ENCODE measurements around the gene ADGRD2.

The ADGRD2 gene

DNA sequence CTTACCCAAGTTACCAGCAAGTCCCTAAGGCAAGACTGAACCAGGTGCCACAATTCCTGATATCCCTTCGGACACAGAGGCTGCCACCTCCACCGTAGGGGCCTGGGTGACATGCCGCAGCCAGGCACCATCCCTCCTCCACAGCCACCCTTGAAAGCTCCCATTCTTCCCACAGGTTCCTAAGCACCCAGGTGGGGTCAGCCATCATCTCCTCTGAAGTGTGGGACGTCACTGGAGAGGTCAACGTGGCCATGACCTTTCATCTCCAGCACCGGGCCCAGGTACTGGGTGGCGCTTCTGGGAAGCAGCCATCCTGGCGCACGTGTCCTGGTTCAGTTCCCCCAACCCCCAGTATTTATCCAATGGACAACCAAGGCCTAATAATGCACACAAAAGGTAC is 8.2 kb downstream of the ADGRD2 start:
- no peak for DNase-seq

GRCh38 chr9:124462739-124463138 is 12.5 kb downstream of the ADGRD2 start:
- DNase-seq = no peak

DNA sequence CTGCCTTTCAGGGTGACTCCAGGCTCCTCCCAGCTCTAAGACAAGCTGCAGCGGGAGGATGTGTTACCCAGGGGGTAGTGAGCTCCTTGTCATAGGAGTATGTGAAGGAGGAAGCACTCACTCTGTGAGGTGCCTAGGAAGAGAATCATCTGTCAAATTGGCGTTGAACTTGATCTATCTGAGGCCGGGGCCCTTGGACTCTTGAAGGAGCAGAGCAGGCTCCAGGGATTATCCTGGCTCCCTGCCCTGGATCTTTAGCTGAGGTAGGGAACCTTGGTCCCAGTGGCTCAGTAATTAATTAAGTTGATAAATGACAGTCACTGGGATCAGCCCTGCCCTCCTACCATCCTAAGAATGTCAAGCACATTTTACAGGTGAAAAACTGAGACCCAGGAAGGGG is 15.5 kb downstream of the ADGRD2 start:
- DNase-seq = no peak

DNA sequence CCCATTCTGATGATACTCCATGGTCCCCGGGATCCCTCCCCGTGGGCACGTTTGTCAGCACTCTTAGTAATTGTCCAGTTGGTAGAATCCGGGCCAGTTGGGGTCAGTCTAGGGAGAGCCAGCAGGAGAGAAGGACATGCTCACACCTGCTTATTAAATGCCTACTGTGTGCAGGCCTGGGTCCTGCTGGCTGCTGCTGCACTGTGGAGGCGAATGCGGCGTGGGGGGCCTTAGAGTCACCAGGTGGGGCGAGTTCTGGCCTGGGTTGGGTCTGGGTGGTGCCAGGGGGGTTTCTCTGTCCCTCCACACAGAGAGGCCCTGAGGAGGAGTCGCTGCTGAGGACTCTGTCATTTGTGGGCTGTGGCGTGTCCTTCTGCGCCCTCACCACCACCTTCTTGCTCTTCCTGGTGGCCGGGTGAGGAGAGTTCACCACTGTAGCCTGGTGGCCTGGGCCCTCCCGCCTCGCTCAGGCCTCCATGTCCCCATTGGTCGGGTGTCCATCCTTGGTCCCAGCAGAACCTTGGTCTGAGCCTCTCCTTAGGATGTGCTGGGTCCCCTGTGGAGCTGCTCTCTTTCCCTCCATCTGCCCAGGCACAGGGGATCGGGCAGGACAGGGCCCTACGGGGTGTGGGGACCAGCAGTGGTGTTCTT is 17.3 kb downstream of the ADGRD2 start:
- no peak for DNase-seq

- no peak for DNase-seq
Measured at GRCh38 chr9:124468061-124468740, 17.9 kb downstream of the ADGRD2 start.

DNA sequence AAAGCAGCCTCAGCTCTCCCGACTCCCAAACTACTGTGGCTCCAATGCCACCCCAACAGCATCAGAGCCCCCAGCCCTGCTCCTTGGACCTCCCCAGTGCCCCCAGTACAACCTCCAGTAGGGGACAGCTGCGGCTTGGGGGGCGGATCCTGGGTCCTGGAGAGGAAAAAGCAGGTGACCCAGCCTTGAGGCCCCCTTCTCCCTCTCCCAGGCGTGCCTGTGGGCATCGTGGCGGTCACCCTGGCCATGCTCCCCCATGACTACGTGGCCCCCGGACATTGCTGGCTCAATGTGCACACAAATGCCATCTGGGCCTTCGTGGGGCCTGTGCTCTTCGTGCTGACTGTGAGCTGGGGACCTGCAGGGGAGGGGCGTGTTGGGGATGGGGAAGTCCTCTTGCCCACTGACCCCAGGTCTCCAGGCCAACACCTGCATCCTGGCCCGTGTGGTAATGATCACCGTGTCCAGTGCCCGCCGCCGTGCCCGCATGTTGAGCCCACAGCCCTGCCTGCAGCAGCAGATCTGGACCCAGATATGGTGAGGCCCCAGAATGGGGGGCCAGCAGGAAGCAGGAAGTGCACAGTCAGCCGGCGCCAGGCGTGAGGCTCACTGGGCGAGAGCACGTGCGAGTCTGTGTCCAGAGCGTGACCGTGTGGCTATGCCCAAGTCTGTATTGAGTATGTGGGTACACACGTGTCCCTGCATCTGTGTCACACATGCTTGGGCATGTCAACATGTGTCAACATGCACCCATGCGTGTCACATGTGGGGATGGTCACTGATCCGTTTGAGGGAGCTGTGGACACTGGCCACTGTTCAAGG is 19.0 kb downstream of the ADGRD2 start:
- no peak for DNase-seq

DNA sequence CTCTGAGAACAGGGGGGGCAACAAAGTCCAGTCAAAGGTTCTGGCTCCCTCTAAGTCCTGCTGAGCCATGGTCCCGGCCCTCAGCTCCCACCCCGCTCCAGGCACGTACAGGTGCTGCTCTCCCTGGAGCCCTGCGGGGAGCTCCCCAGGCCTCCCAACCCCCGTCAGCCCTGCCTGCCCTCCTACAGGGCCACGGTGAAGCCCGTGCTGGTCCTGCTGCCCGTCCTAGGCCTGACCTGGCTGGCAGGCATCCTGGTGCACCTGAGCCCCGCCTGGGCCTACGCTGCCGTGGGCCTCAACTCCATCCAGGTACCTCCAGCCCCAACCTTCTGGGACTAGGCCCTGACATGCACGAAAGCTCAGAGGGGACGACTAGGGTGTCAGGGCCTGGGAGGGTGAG is 20.1 kb downstream of the ADGRD2 start:
- DNase-seq = no peak

DNA sequence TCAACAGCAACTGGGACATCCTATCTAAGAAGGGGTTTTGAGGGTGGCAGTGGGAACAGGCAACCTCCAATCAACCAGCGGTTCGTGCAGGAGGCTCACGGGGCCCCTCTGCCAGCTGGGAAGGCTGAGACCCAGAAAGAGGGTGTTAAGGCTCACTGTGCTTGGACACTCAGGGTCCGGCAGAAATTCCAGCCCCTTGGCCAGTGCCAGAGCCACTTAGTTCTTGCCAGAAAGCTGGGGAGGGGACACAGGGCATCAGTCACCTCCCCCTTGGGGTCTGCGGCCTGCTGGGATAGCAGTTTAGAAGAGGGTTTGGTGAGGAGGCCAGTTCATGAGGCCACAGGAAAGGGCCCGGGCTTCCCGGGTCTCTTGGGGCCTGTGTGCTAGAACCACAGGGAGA is 20.5 kb downstream of the ADGRD2 start:
- DNase-seq = no peak

DNA sequence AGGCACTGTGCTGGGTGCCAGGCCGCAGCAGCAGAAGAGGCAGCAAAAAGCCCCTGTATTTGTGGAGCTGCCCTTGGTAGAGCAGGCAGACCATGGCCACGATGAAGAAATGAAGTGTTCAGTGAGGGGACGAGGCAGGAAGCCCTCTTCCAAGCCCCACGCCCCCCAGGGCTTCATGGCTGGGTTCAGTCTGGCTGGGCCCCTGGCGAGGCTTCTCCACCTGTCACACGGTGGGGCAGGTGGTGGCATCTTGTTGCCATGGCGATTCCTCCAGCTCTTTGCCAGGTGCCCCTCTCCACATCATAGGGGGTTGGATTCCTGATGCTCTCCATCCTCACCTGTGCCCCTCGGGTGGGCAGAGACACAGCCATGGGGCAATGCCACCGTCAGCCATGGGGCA is 21.5 kb downstream of the ADGRD2 start:
- no peak for DNase-seq

GRCh38 chr9:124472770-124473169 is 22.5 kb downstream of the ADGRD2 start:
- DNase-seq = no peak

DNA sequence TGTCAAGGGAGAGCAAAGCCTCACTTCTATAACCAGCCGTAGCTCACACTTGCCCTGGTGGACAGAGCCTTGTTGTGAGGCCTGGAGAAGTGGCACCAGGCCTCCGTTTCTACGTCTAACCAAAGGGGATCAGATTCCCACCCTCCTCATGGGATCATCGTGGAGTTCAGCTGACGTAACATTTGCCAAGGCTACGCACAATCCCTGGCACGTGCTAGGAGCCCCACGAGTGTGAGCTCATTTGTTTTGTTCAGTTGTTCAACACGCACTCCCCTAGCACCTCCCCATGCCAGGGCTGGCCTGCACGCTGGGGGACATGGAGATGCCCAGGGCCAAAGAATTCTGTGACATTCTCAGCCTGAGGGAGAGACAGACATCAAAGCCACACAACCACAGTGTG is 23.1 kb downstream of the ADGRD2 start:
- DNase-seq = no peak

- DNase-seq = no peak
Measured at GRCh38 chr9:124474151-124474550, 23.9 kb downstream of the ADGRD2 start.

- no peak for DNase-seq
Measured at GRCh38 chr9:124475158-124475867, 25.1 kb downstream of the ADGRD2 start.

GRCh38 chr9:124475868-124476690 is 25.8 kb downstream of the ADGRD2 start:
- no peak for DNase-seq

- no peak for DNase-seq
Measured at GRCh38 chr9:124477211-124477647, 27.0 kb downstream of the ADGRD2 start.

DNA sequence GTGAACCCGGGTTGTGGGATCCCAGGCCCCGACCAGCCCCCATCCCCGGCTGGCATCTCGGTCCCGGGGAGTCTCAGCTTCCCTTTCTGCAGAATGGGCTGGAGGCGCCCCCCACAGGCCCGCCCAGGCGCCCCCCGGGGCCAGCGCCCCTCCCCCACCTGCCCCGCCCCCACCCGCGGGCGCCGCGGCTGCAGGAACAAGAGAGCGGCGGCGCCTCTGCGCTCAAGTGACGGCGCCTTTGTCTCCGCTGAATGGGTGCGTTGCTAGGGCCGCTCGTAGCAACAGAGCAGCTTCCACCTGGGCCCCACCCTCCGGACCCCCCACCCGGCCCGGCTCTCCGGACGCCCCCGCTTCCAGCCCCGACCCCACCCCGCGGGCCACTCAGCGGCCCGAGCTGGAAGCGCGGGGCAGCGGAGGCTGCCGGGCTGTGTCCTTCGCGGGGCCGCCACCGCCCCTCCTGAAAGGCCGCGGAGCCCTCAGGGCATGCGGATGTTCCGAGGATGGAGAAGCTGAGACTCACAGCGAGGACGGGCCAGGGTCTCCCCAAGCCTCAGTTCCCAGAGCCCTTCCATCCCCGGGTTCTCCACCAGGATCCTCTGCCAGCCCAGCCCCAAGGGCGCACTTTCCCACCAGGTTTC is 27.5 kb downstream of the ADGRD2 start:
- DNase-seq = no peak

GRCh38 chr9:124478354-124478753 is 28.1 kb downstream of the ADGRD2 start:
- DNase-seq = no peak

DNA sequence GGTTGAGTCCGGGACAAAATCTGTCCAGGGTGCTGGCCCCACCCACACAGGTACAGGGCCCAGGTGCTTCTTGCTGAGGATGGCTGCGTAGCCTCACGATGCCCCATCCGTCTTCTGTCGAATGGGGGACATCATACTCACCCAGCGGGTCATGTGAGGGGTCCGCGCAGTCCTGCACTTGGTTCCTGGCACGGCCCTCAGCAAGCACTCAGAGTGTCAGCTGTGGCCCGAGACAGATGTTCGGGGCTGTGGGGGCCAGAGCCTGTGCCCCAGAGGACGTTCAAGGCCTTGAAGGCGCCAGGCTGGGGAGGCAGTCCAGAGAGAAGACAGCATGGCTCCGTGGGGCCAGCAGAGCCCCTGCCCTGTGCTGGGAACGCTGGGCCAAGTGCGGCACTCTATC is 29.1 kb downstream of the ADGRD2 start:
- DNase-seq = no peak

DNA sequence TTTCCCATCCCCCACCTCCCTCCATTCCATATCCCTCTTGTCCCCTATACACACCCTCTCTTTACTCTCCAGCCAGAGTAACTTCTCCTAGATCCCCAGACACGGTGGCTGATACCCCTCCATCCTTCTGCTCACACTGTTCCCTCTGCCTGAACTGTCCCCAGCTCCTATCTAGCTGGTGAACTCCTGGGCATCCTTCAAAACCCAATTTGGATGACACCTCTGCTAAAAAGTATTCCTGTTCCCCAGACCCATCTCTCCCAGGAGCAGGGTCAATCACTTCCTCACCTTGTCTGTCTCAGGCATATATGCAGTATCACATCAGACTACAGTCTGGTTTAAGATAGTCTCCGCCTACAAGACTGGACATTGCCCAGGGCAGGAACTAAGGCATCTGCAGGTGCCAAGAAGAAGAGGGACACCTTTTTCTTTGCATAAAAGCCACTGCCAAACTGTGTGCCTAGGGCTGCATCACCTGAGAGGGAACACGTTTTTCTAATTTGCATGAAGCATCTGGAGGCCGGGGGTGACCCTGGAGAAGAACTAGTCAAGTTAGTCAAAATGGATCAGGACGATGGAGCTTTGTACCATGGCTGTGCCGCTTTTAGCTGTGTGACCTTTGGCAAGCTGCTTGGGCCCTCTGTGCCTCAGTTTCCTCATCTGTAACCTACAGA is 29.8 kb downstream of the ADGRD2 start:
- no peak for DNase-seq

DNA sequence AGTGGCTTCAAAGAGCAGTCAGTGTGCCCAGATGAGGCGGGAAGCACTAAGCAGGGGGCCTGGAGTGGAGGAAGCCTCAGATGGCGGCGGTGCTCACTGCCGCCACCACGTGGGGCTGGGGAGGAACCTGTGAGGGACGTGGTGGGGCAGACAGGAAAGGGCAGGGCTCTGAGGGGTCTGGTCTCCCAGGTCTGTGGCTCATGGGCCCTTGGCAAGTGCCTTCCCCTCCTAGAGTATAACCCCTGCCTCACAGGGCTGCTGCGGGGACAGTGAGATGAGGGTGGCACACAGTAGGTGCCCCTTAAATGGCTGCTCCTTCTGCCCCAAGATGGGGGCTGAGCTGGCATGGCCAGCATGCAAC is 30.4 kb downstream of the ADGRD2 start:
- DNase-seq = no peak

- DNase-seq = no peak
Measured at GRCh38 chr9:124481115-124481514, 30.9 kb downstream of the ADGRD2 start.

Data from activated CD8-positive, alpha-beta memory T cell treated with anti-CD3 and anti-CD28 coated beads for 24 hours (primary cell).